GM23338 (cell line): ENCODE results near the gene RXFP3. TPM values are rescaled to one million over a fixed set of nuclear protein-coding genes. Genes with fewer than 3 reads are reported as not detected.

Experiments used
- ATAC-seq: fragments of 200-7000 bp; cut with Tn5 transposase; 3 replicates; pipeline ENCODE4 v1.9.1; 2020
- DNase-seq: peaks from one replicate; pipeline ENCODE4 v3.0.0-alpha.2; 2015; ENCODE audit warnings: low spot score
- H2AFZ ChIP-seq: fragments of 200-600 bp; sonication (generic); 2 replicates; pipeline ENCODE4 v1.8.0; 2016; ENCODE audit warnings: antibody characterized with exemption, mild to moderate bottlenecking, moderate library complexity
- H3F3A ChIP-seq: fragments of 200-600 bp; sonication (generic); replicated peaks from 2 replicates; pipeline ENCODE4 v1.8.0; 2017; ENCODE audit warnings: antibody characterized with exemption, mixed run types, low read depth
- H3K27ac ChIP-seq: fragments of 200-600 bp; sonication (generic); 2 replicates; pipeline ENCODE4 v1.6.1; 2016; ENCODE audit warnings: low read depth
- H3K27me3 ChIP-seq: fragments of 200-600 bp; sonication (generic); 2 replicates; pipeline ENCODE4 v1.8.0; 2016; ENCODE audit warnings: mild to moderate bottlenecking, mixed run types, moderate library complexity; ENCODE audit not compliant: insufficient read depth
- H3K36me3 ChIP-seq: fragments of 200-600 bp; sonication (generic); 2 replicates; pipeline ENCODE4 v1.8.0; 2016; ENCODE audit warnings: mild to moderate bottlenecking; ENCODE audit not compliant: insufficient read depth
- H3K4me1 ChIP-seq: fragments of 200-600 bp; sonication (generic); 2 replicates; pipeline ENCODE4 v1.8.0; 2016; ENCODE audit warnings: mild to moderate bottlenecking, moderate library complexity; ENCODE audit not compliant: insufficient read depth
- H3K4me2 ChIP-seq: fragments of 200-600 bp; sonication (generic); 2 replicates; pipeline ENCODE4 v1.7.1; 2017; ENCODE audit warnings: mixed run types
- H3K4me3 ChIP-seq: fragments of 200-600 bp; sonication (generic); 2 replicates; pipeline ENCODE4 v1.6.1; 2016; ENCODE audit warnings: mixed run types
- H3K79me2 ChIP-seq: fragments of 200-600 bp; sonication (generic); replicated peaks from 2 replicates; pipeline ENCODE4 v1.8.0; 2017; ENCODE audit warnings: mild to moderate bottlenecking; ENCODE audit not compliant: insufficient read depth
- H3K9me2 ChIP-seq: fragments of 200-600 bp; sonication (generic); 2 replicates; pipeline ENCODE4 v1.8.0; 2017; ENCODE audit not compliant: insufficient read depth
- H4K20me1 ChIP-seq: fragments of 200-600 bp; sonication (generic); replicated peaks from 2 replicates; pipeline ENCODE4 v1.8.0; 2017; ENCODE audit warnings: mild to moderate bottlenecking; ENCODE audit not compliant: insufficient read depth
- H3K27ac Mint-ChIP-seq: 2 replicates; pipeline ENCODE4 v1.8.0; 2020; ENCODE audit warnings: inconsistent platforms, mild to moderate bottlenecking, moderate library complexity, mixed read lengths
- H3K27me3 Mint-ChIP-seq: 3 replicates; pipeline ENCODE4 v1.8.0; 2022; ENCODE audit warnings: low read depth, mild to moderate bottlenecking, moderate library complexity, mixed read lengths, inconsistent platforms; ENCODE audit not compliant: insufficient read depth, poor library complexity
- H3K36me3 Mint-ChIP-seq: 3 replicates; pipeline ENCODE4 v1.8.0; 2021; ENCODE audit warnings: low read depth, mild to moderate bottlenecking, inconsistent platforms, moderate library complexity, mixed read lengths
- H3K4me1 Mint-ChIP-seq: 3 replicates; pipeline ENCODE4 v1.8.0; 2020; ENCODE audit warnings: mild to moderate bottlenecking, inconsistent platforms, mixed read lengths
- H3K4me3 Mint-ChIP-seq: 3 replicates; pipeline ENCODE4 v1.8.0; 2021; ENCODE audit warnings: moderate library complexity, mild to moderate bottlenecking, inconsistent platforms, mixed read lengths
- H3K9me3 Mint-ChIP-seq: 3 replicates; pipeline ENCODE4 v1.8.0; 2020; ENCODE audit warnings: moderate library complexity, mild to moderate bottlenecking, inconsistent platforms, mixed read lengths
- EZH2 ChIP-seq: fragments of 200-600 bp; sonication (generic); IDR thresholded peaks from one replicate; pipeline ENCODE4 v1.8.0; 2017; ENCODE audit warnings: antibody characterized with exemption, mild to moderate bottlenecking, low read depth; ENCODE audit not compliant: unreplicated experiment
- JUNB ChIP-seq: IDR thresholded peaks from one replicate; pipeline ENCODE4 v1.6.1; 2016; ENCODE audit warnings: antibody characterized with exemption; ENCODE audit not compliant: unreplicated experiment
- POLR2AphosphoS5 ChIP-seq: IDR thresholded peaks from 2 replicates; pipeline ENCODE4 v1.6.1; 2016; ENCODE audit warnings: antibody characterized with exemption, low read depth
- ZNF114 ChIP-seq: fragments of 250-450 bp; sonication (Bioruptor Pico); IDR thresholded peaks from 2 replicates; pipeline ENCODE4 v1.5.0; 2020; ENCODE audit warnings: mild to moderate bottlenecking, moderate library complexity
- ZNF331 ChIP-seq: fragments of 250-450 bp; sonication (Bioruptor Pico); IDR thresholded peaks from 2 replicates; pipeline ENCODE4 v1.5.0; 2020; ENCODE audit warnings: low read depth, mild to moderate bottlenecking, moderate library complexity
- ZNF462 ChIP-seq: fragments of 250-450 bp; sonication (Bioruptor Pico); IDR thresholded peaks from 2 replicates; pipeline ENCODE4 v1.5.0; 2020; ENCODE audit warnings: mild to moderate bottlenecking, moderate library complexity
- polyA plus RNA-seq: library from polyadenylated mRNA; unstranded; fragments of >200 nt; fragmentation: Nextera tagmentation; extraction: Ambion mirVana; gene quantifications from 2 replicates; pipeline ENCODE4 v1.2.1, GENCODE V29; 2016
- total RNA-seq: library from RNA; depleted of rRNA; stranded (reverse); fragments of >200 nt; shearing (Covaris generic); gene quantifications from 2 replicates; pipeline ENCODE4 v1.2.3, GENCODE V29; 2014
- TF ChIP-seq, protein P1 (sequence below), 2 experiments: fragments of 200-600 bp in 1 of 2; sonication (generic) in 1 of 2; conservative IDR thresholded peaks; 2 replicates each; pipeline versions ENCODE4 v1.5.1 to v1.6.1; 2016 to 2017; ENCODE audit warnings: antibody characterized with exemption in 2 of 2, low read depth in 2 of 2, mild to moderate bottlenecking in 2 of 2, moderate library complexity in 1 of 2
- TF ChIP-seq, protein P2 (sequence below): IDR thresholded peaks from one replicate; pipeline ENCODE4 v1.6.1; 2018; ENCODE audit warnings: antibody characterized with exemption; ENCODE audit not compliant: unreplicated experiment

The RXFP3 gene
- total and polyA plus RNA-seq, 2 experiments from 2014 or later: not detected

- TF ChIP-seq, protein P1, sequence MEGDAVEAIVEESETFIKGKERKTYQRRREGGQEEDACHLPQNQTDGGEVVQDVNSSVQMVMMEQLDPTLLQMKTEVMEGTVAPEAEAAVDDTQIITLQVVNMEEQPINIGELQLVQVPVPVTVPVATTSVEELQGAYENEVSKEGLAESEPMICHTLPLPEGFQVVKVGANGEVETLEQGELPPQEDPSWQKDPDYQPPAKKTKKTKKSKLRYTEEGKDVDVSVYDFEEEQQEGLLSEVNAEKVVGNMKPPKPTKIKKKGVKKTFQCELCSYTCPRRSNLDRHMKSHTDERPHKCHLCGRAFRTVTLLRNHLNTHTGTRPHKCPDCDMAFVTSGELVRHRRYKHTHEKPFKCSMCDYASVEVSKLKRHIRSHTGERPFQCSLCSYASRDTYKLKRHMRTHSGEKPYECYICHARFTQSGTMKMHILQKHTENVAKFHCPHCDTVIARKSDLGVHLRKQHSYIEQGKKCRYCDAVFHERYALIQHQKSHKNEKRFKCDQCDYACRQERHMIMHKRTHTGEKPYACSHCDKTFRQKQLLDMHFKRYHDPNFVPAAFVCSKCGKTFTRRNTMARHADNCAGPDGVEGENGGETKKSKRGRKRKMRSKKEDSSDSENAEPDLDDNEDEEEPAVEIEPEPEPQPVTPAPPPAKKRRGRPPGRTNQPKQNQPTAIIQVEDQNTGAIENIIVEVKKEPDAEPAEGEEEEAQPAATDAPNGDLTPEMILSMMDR (conservative IDR thresholded peaks at IDR 0.05; ENCODE audit: low read depth in 2 of 2): peak in 1 of 2 experiments; percentile 54; a peak in 2 of 4 replicates
Observed at GRCh38 chr5:33937707-33938506, 1.7 kb downstream of the RXFP3 start (continued).

- Histone ChIP-seq H3K27me3 (peaks cover 15% of the 10 kb centered on the region), H3K4me2 (no peak overlapping the region), H3K4me3 (no peak overlapping the region), H3K79me2 (no peaks in the 10 kb centered on the region), H4K20me1 (no peaks in the 10 kb centered on the region), H2AFZ (no peak overlapping the region), H3K4me1 (no peaks in the 10 kb centered on the region), H3K9me2 (no peaks in the 10 kb centered on the region), H3K27ac (no peak overlapping the region), H3K36me3 (no peaks in the 10 kb centered on the region), H3F3A (no peaks in the 10 kb centered on the region)
- H3K27ac Mint-ChIP-seq: no peak overlapping the region
- ATAC-seq: no peak
- H3K4me3 Mint-ChIP-seq: no peak overlapping the region
- TF ChIP-seq, protein P2, sequence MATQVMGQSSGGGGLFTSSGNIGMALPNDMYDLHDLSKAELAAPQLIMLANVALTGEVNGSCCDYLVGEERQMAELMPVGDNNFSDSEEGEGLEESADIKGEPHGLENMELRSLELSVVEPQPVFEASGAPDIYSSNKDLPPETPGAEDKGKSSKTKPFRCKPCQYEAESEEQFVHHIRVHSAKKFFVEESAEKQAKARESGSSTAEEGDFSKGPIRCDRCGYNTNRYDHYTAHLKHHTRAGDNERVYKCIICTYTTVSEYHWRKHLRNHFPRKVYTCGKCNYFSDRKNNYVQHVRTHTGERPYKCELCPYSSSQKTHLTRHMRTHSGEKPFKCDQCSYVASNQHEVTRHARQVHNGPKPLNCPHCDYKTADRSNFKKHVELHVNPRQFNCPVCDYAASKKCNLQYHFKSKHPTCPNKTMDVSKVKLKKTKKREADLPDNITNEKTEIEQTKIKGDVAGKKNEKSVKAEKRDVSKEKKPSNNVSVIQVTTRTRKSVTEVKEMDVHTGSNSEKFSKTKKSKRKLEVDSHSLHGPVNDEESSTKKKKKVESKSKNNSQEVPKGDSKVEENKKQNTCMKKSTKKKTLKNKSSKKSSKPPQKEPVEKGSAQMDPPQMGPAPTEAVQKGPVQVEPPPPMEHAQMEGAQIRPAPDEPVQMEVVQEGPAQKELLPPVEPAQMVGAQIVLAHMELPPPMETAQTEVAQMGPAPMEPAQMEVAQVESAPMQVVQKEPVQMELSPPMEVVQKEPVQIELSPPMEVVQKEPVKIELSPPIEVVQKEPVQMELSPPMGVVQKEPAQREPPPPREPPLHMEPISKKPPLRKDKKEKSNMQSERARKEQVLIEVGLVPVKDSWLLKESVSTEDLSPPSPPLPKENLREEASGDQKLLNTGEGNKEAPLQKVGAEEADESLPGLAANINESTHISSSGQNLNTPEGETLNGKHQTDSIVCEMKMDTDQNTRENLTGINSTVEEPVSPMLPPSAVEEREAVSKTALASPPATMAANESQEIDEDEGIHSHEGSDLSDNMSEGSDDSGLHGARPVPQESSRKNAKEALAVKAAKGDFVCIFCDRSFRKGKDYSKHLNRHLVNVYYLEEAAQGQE: no peak
- no peak for TF ChIP-seq ZNF331 (CRISPR knock-in tag)
- TF ChIP-seq ZNF114: no peak
- no peak for TF ChIP-seq POLR2AphosphoS5
- TF ChIP-seq EZH2: no peak
- TF ChIP-seq JUNB: no peak
- peaks cover 22% of the 10 kb centered on the region for H3K27me3 Mint-ChIP-seq
- peaks cover 19% of the 10 kb centered on the region for H3K4me1 Mint-ChIP-seq
- no peaks in the 10 kb centered on the region for H3K36me3 Mint-ChIP-seq
- DNase-seq: no peak
- H3K9me3 Mint-ChIP-seq: no peaks in the 10 kb centered on the region
Observed at GRCh38 chr5:33938507-33938796, 2.3 kb downstream of the RXFP3 start.

DNA sequence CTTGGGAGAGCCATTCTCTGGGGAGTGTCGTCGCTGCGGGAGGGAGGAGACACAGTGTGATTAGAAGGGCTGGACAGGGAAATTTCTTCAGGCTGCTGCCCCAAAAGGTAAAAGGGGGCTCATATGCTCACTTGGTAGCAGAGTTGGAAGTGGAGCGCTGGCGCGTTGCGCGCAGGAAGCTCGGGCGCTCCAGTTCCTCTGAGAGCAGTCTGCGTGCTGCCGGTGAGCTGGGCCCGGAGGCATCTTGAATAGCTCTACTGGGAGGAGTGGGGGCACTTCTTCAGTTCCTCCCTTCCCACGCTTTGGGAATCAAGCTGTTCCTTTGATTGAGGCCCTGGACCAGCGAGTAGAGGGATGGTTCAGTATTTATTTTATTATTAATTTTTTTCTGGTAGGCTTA, 2.7 kb downstream of the RXFP3 start:
- H3K36me3 Mint-ChIP-seq: no peaks in the 10 kb centered on the region
- no peaks in the 10 kb centered on the region for H3K9me3 Mint-ChIP-seq
- H3K27ac Mint-ChIP-seq: no peak overlapping the region
- no peaks in the 10 kb centered on the region for H3K36me3 ChIP-seq
- peaks cover 15% of the 10 kb centered on the region for H3K27me3 ChIP-seq
- H3K4me2 ChIP-seq: no peak overlapping the region
- ATAC-seq (no peak), DNase-seq (no peak)
- peaks cover 19% of the 10 kb centered on the region for H3K4me1 Mint-ChIP-seq
- no peaks in the 10 kb centered on the region for H3F3A ChIP-seq
- H3K4me3 Mint-ChIP-seq: no peak overlapping the region
- no peaks in the 10 kb centered on the region for H4K20me1 ChIP-seq
- H3K4me3 ChIP-seq: no peak overlapping the region
- H3K4me1 ChIP-seq: no peaks in the 10 kb centered on the region
- H2AFZ ChIP-seq: no peak overlapping the region
- H3K9me2 ChIP-seq: no peaks in the 10 kb centered on the region
- no peak overlapping the region for H3K27ac ChIP-seq
- H3K27me3 Mint-ChIP-seq: peaks cover 22% of the 10 kb centered on the region
- H3K79me2 ChIP-seq: no peaks in the 10 kb centered on the region
- no peak for TF ChIP-seq POLR2AphosphoS5
- no peak for TF ChIP-seq ZNF462 (CRISPR knock-in tag)
- TF ChIP-seq ZNF114: no peak
